ENCODE results near the gene COTL1.
"Not testable (repeated sequence)": the region's sequence is repeated elsewhere in the genome, so short reads cannot be mapped to it uniquely, and the experiment has no call there.

The COTL1 gene

DNA sequence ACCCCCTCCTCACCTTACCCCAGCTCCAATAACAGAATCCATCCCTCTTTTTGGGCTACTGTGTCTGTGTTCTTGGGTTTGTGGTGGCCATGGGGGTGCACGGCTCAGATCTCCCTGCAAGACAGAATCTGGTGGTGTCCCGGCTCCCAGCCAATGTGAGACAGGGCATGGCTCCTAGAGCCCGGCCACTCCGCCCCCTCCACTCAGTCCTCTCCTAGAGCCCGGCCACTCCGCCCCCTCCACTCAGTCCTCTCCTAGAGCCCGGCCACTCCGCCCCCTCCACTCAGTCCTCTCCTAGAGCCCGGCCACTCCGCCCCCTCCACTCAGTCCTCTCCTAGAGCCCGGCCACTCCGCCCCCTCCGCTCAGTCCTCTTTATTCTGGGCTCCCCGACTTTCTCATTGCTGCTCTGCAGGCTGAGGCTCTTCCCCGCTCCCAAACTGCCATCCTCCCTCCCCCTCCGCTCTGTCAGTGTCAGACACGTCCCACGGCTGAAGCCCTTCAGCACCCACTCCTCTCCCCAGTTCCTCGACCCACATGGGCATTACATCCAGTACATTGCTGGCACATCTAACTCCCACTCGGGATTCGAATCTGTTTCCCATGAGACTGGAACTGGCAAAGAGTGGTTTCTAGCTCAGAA lies 92.8 kb downstream of the COTL1 start:
- not testable (repeated sequence) for DNase-seq

DNA sequence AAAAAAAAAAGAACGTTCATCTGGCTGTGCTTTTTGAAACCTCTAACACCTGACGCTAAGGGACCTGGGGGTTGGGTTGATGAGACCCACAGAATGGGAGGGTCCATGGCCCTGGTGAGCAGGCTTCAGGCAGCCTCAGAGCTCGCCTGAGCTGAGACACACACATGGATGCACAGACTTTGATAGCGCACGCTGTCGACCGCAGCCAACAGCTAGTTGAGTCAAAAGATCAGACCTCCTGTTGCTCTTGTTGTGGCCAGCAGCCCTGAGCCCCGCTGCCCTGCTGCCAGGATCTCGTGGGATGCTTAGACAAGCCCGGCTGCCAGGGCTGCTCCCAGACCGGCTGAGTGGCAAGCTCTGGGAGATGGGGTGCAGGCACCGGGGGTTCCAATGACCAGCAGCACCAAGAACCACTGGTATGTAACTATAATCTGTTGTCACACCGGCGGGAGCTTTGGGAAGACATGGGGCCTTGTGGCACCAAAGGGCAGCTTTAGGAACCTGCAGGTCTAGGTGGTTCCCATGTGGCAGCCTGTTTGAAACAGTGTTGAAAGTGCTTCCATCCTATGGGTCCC lies 93.4 kb downstream of the COTL1 start:
- no peak for DNase-seq

DNA sequence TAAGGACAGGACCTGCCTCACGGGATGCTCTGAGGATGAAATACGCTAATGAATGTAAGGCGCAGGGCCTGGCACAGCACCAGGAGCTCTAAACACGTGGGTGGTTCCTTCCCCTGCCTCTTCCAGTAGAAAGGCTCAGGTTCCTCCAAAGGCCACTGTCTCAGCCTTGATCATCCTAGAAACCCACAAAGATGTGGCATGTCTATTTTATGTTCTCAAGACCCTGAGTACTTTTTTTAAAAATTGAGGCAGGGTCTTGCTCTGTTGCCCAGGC lies 96.4 kb downstream of the COTL1 start:
- DNase-seq: no peak

DNA sequence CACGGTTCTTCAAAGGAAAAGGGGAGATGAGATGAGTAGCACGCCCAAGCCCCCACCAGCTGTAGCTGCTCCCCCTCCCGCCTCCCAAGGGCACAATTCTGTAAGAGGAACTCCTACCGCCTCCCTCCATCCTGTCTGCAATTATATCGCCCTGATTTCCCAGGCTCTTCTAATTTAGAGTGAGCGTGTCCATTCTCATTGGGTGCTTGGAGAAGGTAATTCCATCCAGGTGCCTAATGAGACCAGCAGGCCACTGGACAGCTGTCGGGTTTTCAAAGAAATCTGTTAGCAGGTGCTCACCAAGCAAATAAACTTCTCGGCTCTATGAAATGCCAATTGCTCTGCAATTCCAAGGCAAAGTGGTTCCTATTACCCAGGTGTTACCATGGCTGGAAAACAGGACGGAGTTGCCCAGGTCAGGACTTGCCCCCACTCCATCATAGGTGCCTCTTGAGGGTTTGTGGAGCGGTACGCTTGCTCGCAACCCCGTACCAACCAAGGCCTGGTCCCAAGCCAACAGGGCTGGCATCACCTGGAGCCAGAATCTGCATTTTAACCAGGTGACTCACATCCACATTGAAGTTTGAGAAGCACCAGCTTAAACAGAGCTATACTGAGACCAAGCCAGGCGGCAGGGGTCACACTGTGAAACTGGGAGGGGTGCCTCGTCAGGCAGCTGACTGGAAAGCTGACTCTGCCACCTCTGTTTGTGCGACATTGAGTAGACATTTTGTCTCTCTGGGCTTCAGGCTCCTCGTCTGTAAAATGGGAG lies 97.0 kb downstream of the COTL1 start:
- peak; percentile 97 for DNase-seq

DNA sequence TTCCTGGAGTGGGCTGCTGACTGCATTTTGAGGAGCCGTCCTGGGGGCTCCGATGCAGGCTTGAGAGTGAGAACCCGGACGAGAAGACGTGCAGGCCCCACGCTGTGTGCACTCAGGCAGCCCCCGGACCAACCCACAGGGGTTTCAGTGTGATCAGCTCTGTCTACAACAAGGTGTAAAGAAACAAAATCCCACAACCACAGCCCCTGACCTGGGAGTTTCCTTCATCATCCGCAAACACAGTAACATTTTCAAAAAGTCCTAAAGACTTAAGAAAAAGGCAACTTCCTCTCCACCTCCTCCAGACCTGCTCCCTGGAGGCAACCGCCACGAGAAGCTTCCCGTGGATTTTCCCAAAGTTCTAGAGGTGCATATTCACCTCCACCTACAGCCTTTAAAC lies 98.0 kb downstream of the COTL1 start:
- no peak for DNase-seq

DNA sequence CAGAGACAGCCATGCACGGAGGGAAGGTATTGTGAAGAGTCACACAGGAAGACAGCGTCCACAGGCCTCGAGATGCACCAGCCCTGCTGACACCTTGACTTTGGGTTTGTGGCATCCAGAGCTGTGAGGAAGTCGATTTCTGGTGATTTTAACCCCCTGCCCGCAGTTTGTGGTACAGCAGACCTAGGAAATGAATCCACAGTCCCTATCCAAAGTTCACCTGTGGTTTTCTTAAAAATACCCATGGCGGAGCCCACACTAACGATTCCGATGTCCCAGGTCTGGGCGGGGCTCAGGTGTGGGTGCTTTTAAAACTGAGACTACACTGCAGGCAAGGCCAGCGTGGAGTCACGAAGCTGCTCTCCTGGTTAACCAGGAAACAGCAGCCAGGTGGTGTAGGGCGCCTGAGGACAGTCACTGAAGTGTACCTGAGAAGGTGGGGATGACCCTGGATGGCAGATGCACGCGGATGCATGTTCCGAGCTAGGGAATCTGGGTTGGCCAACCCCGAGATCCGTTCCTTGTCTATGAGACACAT lies 99.0 kb downstream of the COTL1 start:
- peak; percentile 69 for DNase-seq

DNA sequence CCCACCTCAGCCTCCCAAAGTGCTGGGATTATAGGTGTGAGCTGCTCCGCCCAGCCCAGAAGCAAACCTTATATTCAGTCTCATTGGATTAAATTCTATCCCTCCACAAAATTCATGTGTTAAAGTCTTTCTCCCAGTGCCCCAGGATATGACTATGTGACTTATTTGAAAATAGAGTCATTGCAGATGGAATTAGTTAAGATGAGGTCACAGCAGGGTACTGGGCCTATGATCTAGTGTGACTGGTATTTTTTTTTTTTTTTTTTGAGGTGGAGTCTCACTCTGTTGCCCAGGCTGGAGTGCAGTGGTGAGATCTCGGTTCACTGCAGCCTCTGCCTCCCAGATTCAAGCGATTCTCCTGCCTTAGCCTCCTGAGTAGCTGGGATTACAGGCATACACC lies 99.7 kb downstream of the COTL1 start:
- not testable (repeated sequence) for DNase-seq

DNA sequence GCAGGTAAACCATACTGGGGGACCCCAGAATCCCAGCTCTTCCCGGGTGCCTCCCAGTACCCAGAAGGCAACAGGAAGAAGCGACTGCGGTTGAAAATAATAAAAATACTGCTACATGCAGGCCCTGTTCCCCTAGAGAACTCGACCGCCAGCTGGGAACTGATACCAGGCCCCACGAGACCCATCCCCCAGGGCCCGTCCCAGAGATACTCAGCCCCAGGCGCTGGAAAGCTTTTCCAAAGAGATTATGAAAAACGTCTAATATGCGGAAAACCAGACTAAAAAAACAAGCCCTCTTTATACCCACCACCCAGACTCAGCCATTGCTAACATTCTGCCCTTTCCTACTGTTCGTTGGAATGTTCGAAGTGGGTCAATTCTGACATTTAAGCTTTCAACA lies 100.5 kb downstream of the COTL1 start:
- DNase-seq: no peak
